Measurements from ENCODE around the gene SMOC1.

The SMOC1 gene

GRCh38 chr14:69973846-69974245 lies 94.6 kb downstream of the SMOC1 start:
- H3K4me2 ChIP-seq (ENCODE audit: low read length): no peak overlapping the region
- H3K23ac ChIP-seq (ENCODE audit: low read length): no peak overlapping the region
- H3K18ac ChIP-seq (ENCODE audit: low read length): no peak overlapping the region
- H3K79me1 ChIP-seq (ENCODE audit: low read length): no peaks in the 10 kb centered on the region
- H4K8ac ChIP-seq (ENCODE audit: low read depth, low read length): no peak overlapping the region
- WGBS (ENCODE audit: extremely low coverage, insufficient coverage, low lambda C conversion rate): no CpG with 5 or more reads among the region's 1 CpG
- H3K27ac ChIP-seq (ENCODE audit: low read depth, low read length): no peak overlapping the region
- H4K5ac ChIP-seq (ENCODE audit: low read length): no peak overlapping the region
- no peak overlapping the region for H3K56ac ChIP-seq (ENCODE audit: low read length)
- H3K36me3 ChIP-seq (ENCODE audit: control insufficient read depth, insufficient read depth, low read length): no peaks in the 10 kb centered on the region
- H3K4me1 ChIP-seq (ENCODE audit: control insufficient read depth, low read depth, low read length): no peaks in the 10 kb centered on the region
- no peaks in the 10 kb centered on the region for H3K27me3 ChIP-seq (ENCODE audit: insufficient read depth, low read length, poor library complexity)
- H2BK5ac ChIP-seq (ENCODE audit: low read length): no peak overlapping the region
- no peak overlapping the region for H3K9ac ChIP-seq (ENCODE audit: low read length)
- H3K4me3 ChIP-seq (ENCODE audit: low read length): no peak overlapping the region
- DNase-seq: no peak
- no peak overlapping the region for H2BK120ac ChIP-seq (ENCODE audit: low read depth, low read length)
- H2AK5ac ChIP-seq (ENCODE audit: low read length): no peak overlapping the region
- no peaks in the 10 kb centered on the region for H3K79me2 ChIP-seq (ENCODE audit: control insufficient read depth, insufficient read depth, low read length)
- H3K4ac ChIP-seq (ENCODE audit: low read depth, low read length): no peak overlapping the region
- no peak overlapping the region for H2BK15ac ChIP-seq (replicated peaks; ENCODE audit: low read depth)

DNA sequence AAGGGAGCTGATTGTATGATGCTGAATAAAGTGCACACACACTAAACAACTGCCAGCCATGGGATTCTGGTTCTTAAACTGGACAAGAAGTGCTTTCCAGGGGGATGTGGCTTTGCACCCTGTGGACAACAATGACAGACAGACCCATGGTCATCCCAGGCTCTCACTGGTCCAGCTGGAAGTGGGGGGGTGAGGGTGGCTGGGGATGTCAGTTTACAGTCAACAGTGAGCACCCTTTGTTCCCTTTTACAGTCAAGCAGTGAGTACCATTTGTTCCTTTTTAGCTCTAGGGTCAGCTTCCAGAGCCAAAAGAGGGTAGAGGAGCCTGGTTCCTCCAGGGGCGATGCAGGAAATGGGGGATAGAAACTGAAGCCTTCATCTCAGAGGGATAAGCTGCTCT lies 100.7 kb downstream of the SMOC1 start:
- Histone ChIP-seq H2BK15ac (replicated peaks; ENCODE audit: low read depth) (no peak overlapping the region), H2AK5ac (ENCODE audit: low read length) (no peak overlapping the region), H3K27me3 (ENCODE audit: insufficient read depth, low read length, poor library complexity) (no peaks in the 10 kb centered on the region), H3K27ac (ENCODE audit: low read depth, low read length) (no peak overlapping the region), H3K4me3 (ENCODE audit: low read length) (no peak overlapping the region), H3K9ac (ENCODE audit: low read length) (no peak overlapping the region), H3K56ac (ENCODE audit: low read length) (no peak overlapping the region), H3K18ac (ENCODE audit: low read length) (no peak overlapping the region), H3K4ac (ENCODE audit: low read depth, low read length) (no peak overlapping the region), H3K4me1 (ENCODE audit: control insufficient read depth, low read depth, low read length) (no peaks in the 10 kb centered on the region), H2BK5ac (ENCODE audit: low read length) (no peak overlapping the region), H3K23ac (ENCODE audit: low read length) (no peak overlapping the region), H4K8ac (ENCODE audit: low read depth, low read length) (no peak overlapping the region), H3K36me3 (ENCODE audit: control insufficient read depth, insufficient read depth, low read length) (no peaks in the 10 kb centered on the region), H3K79me2 (ENCODE audit: control insufficient read depth, insufficient read depth, low read length) (no peaks in the 10 kb centered on the region), H2BK120ac (ENCODE audit: low read depth, low read length) (no peak overlapping the region), H3K79me1 (ENCODE audit: low read length) (no peaks in the 10 kb centered on the region), H4K5ac (ENCODE audit: low read length) (no peak overlapping the region), H3K4me2 (ENCODE audit: low read length) (no peak overlapping the region)
- DNase-seq: no peak
- WGBS (ENCODE audit: extremely low coverage, insufficient coverage, low lambda C conversion rate): no CpG with 5 or more reads among the region's 1 CpG

GRCh38 chr14:69980457-69981425 lies 101.5 kb downstream of the SMOC1 start:
- H3K27me3 ChIP-seq (ENCODE audit: insufficient read depth, low read length, poor library complexity): no peaks in the 10 kb centered on the region
- no peak overlapping the region for H2BK15ac ChIP-seq (replicated peaks; ENCODE audit: low read depth)
- H4K8ac ChIP-seq (ENCODE audit: low read depth, low read length): no peak overlapping the region
- no peak for DNase-seq
- no peak overlapping the region for H3K56ac ChIP-seq (ENCODE audit: low read length)
- no peak overlapping the region for H4K5ac ChIP-seq (ENCODE audit: low read length)
- no peak overlapping the region for H3K27ac ChIP-seq (ENCODE audit: low read depth, low read length)
- no peak overlapping the region for H3K9ac ChIP-seq (ENCODE audit: low read length)
- H2BK120ac ChIP-seq (ENCODE audit: low read depth, low read length): no peak overlapping the region
- no peaks in the 10 kb centered on the region for H3K79me2 ChIP-seq (ENCODE audit: control insufficient read depth, insufficient read depth, low read length)
- H2AK5ac ChIP-seq (ENCODE audit: low read length): no peak overlapping the region
- H3K36me3 ChIP-seq (ENCODE audit: control insufficient read depth, insufficient read depth, low read length): no peaks in the 10 kb centered on the region
- no CpG with 5 or more reads among the region's 15 CpGs for WGBS (ENCODE audit: extremely low coverage, insufficient coverage, low lambda C conversion rate)
- H3K18ac ChIP-seq (ENCODE audit: low read length): no peak overlapping the region
- H3K79me1 ChIP-seq (ENCODE audit: low read length): no peaks in the 10 kb centered on the region
- H3K4ac ChIP-seq (ENCODE audit: low read depth, low read length): no peak overlapping the region
- no peak overlapping the region for H3K23ac ChIP-seq (ENCODE audit: low read length)
- no peak overlapping the region for H3K4me3 ChIP-seq (ENCODE audit: low read length)
- H3K4me1 ChIP-seq (ENCODE audit: control insufficient read depth, low read depth, low read length): no peaks in the 10 kb centered on the region
- no peak overlapping the region for H2BK5ac ChIP-seq (ENCODE audit: low read length)
- H3K4me2 ChIP-seq (ENCODE audit: low read length): no peak overlapping the region

DNA sequence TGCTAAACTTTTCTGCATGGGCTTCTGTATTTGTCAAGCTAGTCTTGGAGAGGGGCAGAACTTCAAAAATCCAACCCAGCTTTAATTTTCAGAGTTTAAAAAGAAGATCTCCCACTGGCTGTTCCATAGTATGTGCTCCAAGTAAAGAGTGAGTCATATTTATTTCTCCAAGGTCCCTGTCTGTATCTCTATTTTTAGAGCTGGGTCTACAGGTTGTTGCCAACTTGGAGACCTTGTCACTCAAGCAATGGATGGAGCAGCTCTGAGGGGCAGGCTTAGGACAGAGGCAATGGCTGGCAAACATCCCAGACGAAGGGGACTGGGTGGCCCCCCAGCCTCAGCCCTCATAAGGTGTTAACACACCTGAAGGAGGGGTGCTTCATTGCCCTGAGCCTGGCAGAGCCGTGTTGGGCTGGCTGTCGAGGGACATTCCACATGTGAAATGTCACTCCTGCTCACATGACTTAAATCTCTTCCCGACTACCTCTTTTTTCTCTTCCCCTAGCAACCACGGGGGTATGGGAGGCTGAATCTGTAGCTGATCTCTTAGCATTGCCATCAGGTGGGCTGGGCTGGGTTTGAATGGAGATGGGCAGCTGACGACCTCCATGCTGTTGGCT lies 103.1 kb downstream of the SMOC1 start:
- H3K36me3 ChIP-seq (ENCODE audit: control insufficient read depth, insufficient read depth, low read length): no peaks in the 10 kb centered on the region
- WGBS (ENCODE audit: extremely low coverage, insufficient coverage, low lambda C conversion rate): no CpG with 5 or more reads among the region's 6 CpGs
- no peak overlapping the region for H2AK5ac ChIP-seq (ENCODE audit: low read length)
- no peak overlapping the region for H2BK5ac ChIP-seq (ENCODE audit: low read length)
- H3K23ac ChIP-seq (ENCODE audit: low read length): no peak overlapping the region
- H3K56ac ChIP-seq (ENCODE audit: low read length): no peak overlapping the region
- H3K4me3 ChIP-seq (ENCODE audit: low read length): no peak overlapping the region
- H3K9ac ChIP-seq (ENCODE audit: low read length): no peak overlapping the region
- H3K18ac ChIP-seq (ENCODE audit: low read length): no peak overlapping the region
- no peak overlapping the region for H4K5ac ChIP-seq (ENCODE audit: low read length)
- no peaks in the 10 kb centered on the region for H3K79me1 ChIP-seq (ENCODE audit: low read length)
- H3K27ac ChIP-seq (ENCODE audit: low read depth, low read length): no peak overlapping the region
- no peak overlapping the region for H2BK120ac ChIP-seq (ENCODE audit: low read depth, low read length)
- no peak overlapping the region for H2BK15ac ChIP-seq (replicated peaks; ENCODE audit: low read depth)
- DNase-seq: peak; percentile 26
- no peak overlapping the region for H3K4ac ChIP-seq (ENCODE audit: low read depth, low read length)
- no peak overlapping the region for H3K4me2 ChIP-seq (ENCODE audit: low read length)
- no peaks in the 10 kb centered on the region for H3K4me1 ChIP-seq (ENCODE audit: control insufficient read depth, low read depth, low read length)
- H4K8ac ChIP-seq (ENCODE audit: low read depth, low read length): no peak overlapping the region
- no peaks in the 10 kb centered on the region for H3K79me2 ChIP-seq (ENCODE audit: control insufficient read depth, insufficient read depth, low read length)
- H3K27me3 ChIP-seq (ENCODE audit: insufficient read depth, low read length, poor library complexity): no peaks in the 10 kb centered on the region

- no peak overlapping the region for H3K9ac ChIP-seq (ENCODE audit: low read length)
- no peaks in the 10 kb centered on the region for H3K27me3 ChIP-seq (ENCODE audit: insufficient read depth, low read length, poor library complexity)
- no peak overlapping the region for H2BK120ac ChIP-seq (ENCODE audit: low read depth, low read length)
- H3K23ac ChIP-seq (ENCODE audit: low read length): no peak overlapping the region
- H3K4me2 ChIP-seq (ENCODE audit: low read length): no peak overlapping the region
- no peak overlapping the region for H2AK5ac ChIP-seq (ENCODE audit: low read length)
- H2BK5ac ChIP-seq (ENCODE audit: low read length): no peak overlapping the region
- no peak overlapping the region for H3K4ac ChIP-seq (ENCODE audit: low read depth, low read length)
- no peak overlapping the region for H4K5ac ChIP-seq (ENCODE audit: low read length)
- H3K4me3 ChIP-seq (ENCODE audit: low read length): no peak overlapping the region
- WGBS (ENCODE audit: extremely low coverage, insufficient coverage, low lambda C conversion rate): no CpG with 5 or more reads among the region's 7 CpGs
- no peaks in the 10 kb centered on the region for H3K4me1 ChIP-seq (ENCODE audit: control insufficient read depth, low read depth, low read length)
- no peak overlapping the region for H3K56ac ChIP-seq (ENCODE audit: low read length)
- H3K79me2 ChIP-seq (ENCODE audit: control insufficient read depth, insufficient read depth, low read length): no peaks in the 10 kb centered on the region
- DNase-seq: no peak
- H3K79me1 ChIP-seq (ENCODE audit: low read length): no peaks in the 10 kb centered on the region
- H4K8ac ChIP-seq (ENCODE audit: low read depth, low read length): no peak overlapping the region
- H3K36me3 ChIP-seq (ENCODE audit: control insufficient read depth, insufficient read depth, low read length): no peaks in the 10 kb centered on the region
- no peak overlapping the region for H2BK15ac ChIP-seq (replicated peaks; ENCODE audit: low read depth)
- no peak overlapping the region for H3K18ac ChIP-seq (ENCODE audit: low read length)
- H3K27ac ChIP-seq (ENCODE audit: low read depth, low read length): no peak overlapping the region
Observed at GRCh38 chr14:69982886-69983285, 103.7 kb downstream of the SMOC1 start.

All from mesendoderm (in vitro differentiated cells).